ENCODE measurements around the gene NDUFAB1. TPM values are rescaled to one million over a fixed set of nuclear protein-coding genes. Genes with fewer than 3 reads are reported as not detected.

The NDUFAB1 gene
- total and polyA plus RNA-seq, 2 of the 13 experiments (the other 11 are each of a cell fraction or from before 2014, with no cell fraction given): 221 to 601 TPM

GRCh38 chr16:23557779-23558702 lies 38.1 kb downstream of the NDUFAB1 start (continued):
- TF ChIP-seq IKZF4 (CRISPR knock-in tag; IDR thresholded peaks at IDR 0.05; ENCODE audit: borderline replicate concordance, low read depth, not compliant biosample characterization) (peak; percentile 35), MED8 (CRISPR knock-in tag; IDR thresholded peaks at IDR 0.05; ENCODE audit: insufficient replicate concordance) (peak; percentile 39), AGO2 (optimal IDR thresholded peaks at IDR 0.05; ENCODE audit: low read depth, low read length) (peak; percentile 54), ZNF329 (CRISPR knock-in tag; IDR thresholded peaks at IDR 0.05; ENCODE audit: low read depth) (peak; percentile 92; the same call in 1 of the 2 replicates), ISX (CRISPR knock-in tag; conservative IDR thresholded peaks at IDR 0.05) (0 out of 2 replicates have a peak, but pooled peaks have one; percentile 35), KDM5A (IDR thresholded peaks at IDR 0.05; ENCODE audit: borderline replicate concordance, low read length) (peak; percentile 89), ZSCAN21 (CRISPR knock-in tag; IDR thresholded peaks at IDR 0.05; ENCODE audit: borderline replicate concordance) (0 out of 2 replicates have a peak, but pooled peaks have one; percentile 20), TEAD2 (CRISPR knock-in tag; IDR thresholded peaks at IDR 0.05) (peak; percentile 22; the same call in 1 of the 2 replicates), BCL3 (CRISPR knock-in tag; IDR thresholded peaks at IDR 0.05) (peak; percentile 93), TCF7L2 (IDR thresholded peaks at IDR 0.05; ENCODE audit: low read depth, low read length) (no peak), NFYC (CRISPR knock-in tag; IDR thresholded peaks at IDR 0.05) (no peak), ZMYM3 (CRISPR knock-in tag; IDR thresholded peaks at IDR 0.05) (no peak), HOXA5 (CRISPR knock-in tag; IDR thresholded peaks at IDR 0.05) (peak; percentile 50; the same call in 1 of the 2 replicates), ZXDC (CRISPR knock-in tag; IDR thresholded peaks at IDR 0.05) (peak; percentile 80; the same call in 1 of the 2 replicates), NR1H2 (CRISPR knock-in tag; IDR thresholded peaks at IDR 0.05; ENCODE audit: borderline replicate concordance, low read depth) (peak; percentile 45; the same call in 1 of the 2 replicates), ZNF446 (CRISPR knock-in tag; IDR thresholded peaks at IDR 0.05) (peak; percentile 87; the same call in 1 of the 2 replicates), STAT6 (CRISPR knock-in tag; IDR thresholded peaks at IDR 0.05; ENCODE audit: borderline replicate concordance) (no peak)

All from HepG2 (cell line).